Lung (tissue), 12 donors: ENCODE results near the gene GRIP2. TPM values are rescaled to one million over a fixed set of nuclear protein-coding genes. Genes with fewer than 3 reads are reported as not detected.

ENCODE experiments used
- ATAC-seq: fragments of 200-7000 bp; cut with Tn5 transposase; one replicate; pipeline ENCODE4 v1.9.1; 2020; ENCODE audit warnings: moderate number of reproducible peaks; ENCODE audit not compliant: insufficient read depth, low FRiP score
- DNase-seq, 3 donors: peaks; one replicate each; pipeline ENCODE4 v3.0.0-alpha.2; 2013 to 2017
- H3K27ac ChIP-seq, 2 donors: one replicate each; pipeline ENCODE4 v1.5.1; 2013; ENCODE audit warnings: mild to moderate bottlenecking in 2 of 2, moderate library complexity in 2 of 2, control low read depth in 1 of 2, inconsistent platforms in 1 of 2, low read depth in 1 of 2, low read length in 1 of 2
- H3K27me3 ChIP-seq, 3 donors: one replicate each; pipeline ENCODE4 v1.5.1; 2013; ENCODE audit warnings: low read length in 2 of 3; ENCODE audit not compliant: control insufficient read depth in 3 of 3, insufficient read depth in 3 of 3
- H3K36me3 ChIP-seq, 4 donors: one replicate each; pipeline ENCODE4 v1.5.1; 2013; ENCODE audit warnings: low read length in 4 of 4, mild to moderate bottlenecking in 1 of 4, moderate library complexity in 1 of 4; ENCODE audit not compliant: control insufficient read depth in 4 of 4, insufficient read depth in 4 of 4
- H3K4me1 ChIP-seq, 5 donors: one replicate each; pipeline ENCODE4 v1.5.1; 2013; ENCODE audit warnings: low read length in 5 of 5, mild to moderate bottlenecking in 2 of 5, moderate library complexity in 1 of 5; ENCODE audit not compliant: control insufficient read depth in 5 of 5, insufficient read depth in 5 of 5
- H3K4me3 ChIP-seq: one replicate; pipeline ENCODE4 v1.5.1; 2013; ENCODE audit warnings: mild to moderate bottlenecking, control low read depth, moderate library complexity
- H3K9ac ChIP-seq, 2 donors: one replicate each; pipeline ENCODE4 v1.5.1; 2013; ENCODE audit warnings: low read length in 2 of 2, control low read depth in 1 of 2; ENCODE audit not compliant: insufficient read depth in 1 of 2
- H3K9me3 ChIP-seq, 4 donors: one replicate each; pipeline ENCODE4 v1.5.1; 2013; ENCODE audit warnings: low read length in 3 of 4, mild to moderate bottlenecking in 1 of 4, moderate library complexity in 1 of 4; ENCODE audit not compliant: control insufficient read depth in 4 of 4, insufficient read depth in 3 of 4
- WGBS, 2 donors: extraction: QIAGEN DNeasy Blood & Tissue Kit; methylation state at CpG; one replicate each; pipeline ENCODE4 v1.1.7; 2013; 5-methylcytosine and 5-hydroxymethylcytosine counted together
- polyA plus RNA-seq, 2 donors: library from polyadenylated mRNA; stranded (reverse); fragments of 200-250 nt; gene quantifications; one replicate each; pipeline ENCODE4 v1.2.1, GENCODE V29; 2013
- total RNA-seq, 2 donors: library from RNA; depleted of rRNA in 1 of 2; stranded (reverse); fragments of >200 nt in 1 of 2; gene quantifications; one replicate each; pipeline ENCODE4 v1.2.1, GENCODE V29; 2014 to 2021
- TF ChIP-seq, protein P1 (sequence below): IDR thresholded peaks from 2 replicates; pipeline ENCODE4 v1.5.1; 2012; ENCODE audit warnings: mild to moderate bottlenecking; ENCODE audit errors: control extremely low read depth, extremely low read depth
- donor health status: control.
- donor health status: control.
- donor health status: Bipolar disorder and iron deficiency.
- donor health status: healthy.
- donor health status: DM: yes; HTN: yes; CAD: no.

Gene GRIP2
- total and polyA plus RNA-seq, 4 donors: 0.05 to 1.2 (median 0.64) TPM

DNA sequence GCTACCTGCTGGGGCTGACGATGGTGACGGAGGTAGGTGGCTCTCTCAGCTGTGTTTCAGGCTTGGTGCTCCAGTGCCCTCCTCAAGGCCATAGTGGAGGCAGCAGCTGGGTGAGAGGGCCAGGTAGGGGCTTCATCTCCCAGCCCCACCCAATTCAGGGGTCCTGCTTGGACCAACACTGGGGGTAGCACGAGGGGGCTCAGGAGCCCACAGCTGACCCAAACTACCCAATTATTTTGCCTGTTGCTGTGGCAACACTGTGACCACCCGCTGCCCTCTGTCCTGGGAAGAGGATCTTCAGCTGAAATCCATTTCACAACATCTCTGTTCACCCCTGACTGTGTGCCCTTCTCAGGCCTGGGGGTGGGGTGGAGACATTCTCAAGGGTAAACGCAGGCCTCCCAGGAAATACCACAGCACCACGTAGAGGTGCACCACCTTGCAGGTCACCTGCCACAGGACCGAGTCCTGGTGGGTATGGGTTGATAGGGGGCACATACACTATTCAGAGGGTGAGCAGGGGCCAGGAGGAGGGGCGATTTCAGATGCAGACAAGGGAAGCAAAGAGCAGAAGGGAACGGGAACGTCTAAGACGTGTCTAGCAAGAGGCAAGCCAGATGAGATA, 62.7 kb downstream of the GRIP2 start:
- DNase-seq (no peak), ATAC-seq (no peak)
- 95 to 96% methylated on average over 11 of the region's 11 CpGs for WGBS, 2 donors
- H3K27ac ChIP-seq: no peak overlapping the region
- H3K36me3 ChIP-seq: peaks cover 7 to 51% (median 44%) of the 10 kb centered on the region in 4 donors
- H3K4me3 ChIP-seq: no peak overlapping the region
- H3K4me1 ChIP-seq: peaks cover 2 to 17% (median 5%) of the 10 kb centered on the region in 5 donors
- no peak overlapping the region for H3K9ac ChIP-seq
- TF ChIP-seq, protein P1, sequence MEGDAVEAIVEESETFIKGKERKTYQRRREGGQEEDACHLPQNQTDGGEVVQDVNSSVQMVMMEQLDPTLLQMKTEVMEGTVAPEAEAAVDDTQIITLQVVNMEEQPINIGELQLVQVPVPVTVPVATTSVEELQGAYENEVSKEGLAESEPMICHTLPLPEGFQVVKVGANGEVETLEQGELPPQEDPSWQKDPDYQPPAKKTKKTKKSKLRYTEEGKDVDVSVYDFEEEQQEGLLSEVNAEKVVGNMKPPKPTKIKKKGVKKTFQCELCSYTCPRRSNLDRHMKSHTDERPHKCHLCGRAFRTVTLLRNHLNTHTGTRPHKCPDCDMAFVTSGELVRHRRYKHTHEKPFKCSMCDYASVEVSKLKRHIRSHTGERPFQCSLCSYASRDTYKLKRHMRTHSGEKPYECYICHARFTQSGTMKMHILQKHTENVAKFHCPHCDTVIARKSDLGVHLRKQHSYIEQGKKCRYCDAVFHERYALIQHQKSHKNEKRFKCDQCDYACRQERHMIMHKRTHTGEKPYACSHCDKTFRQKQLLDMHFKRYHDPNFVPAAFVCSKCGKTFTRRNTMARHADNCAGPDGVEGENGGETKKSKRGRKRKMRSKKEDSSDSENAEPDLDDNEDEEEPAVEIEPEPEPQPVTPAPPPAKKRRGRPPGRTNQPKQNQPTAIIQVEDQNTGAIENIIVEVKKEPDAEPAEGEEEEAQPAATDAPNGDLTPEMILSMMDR: no peak
- H3K27me3 ChIP-seq: no peaks in the 10 kb centered on the region
- peaks cover 0 to 1% (median 0%) of the 10 kb centered on the region in 4 donors for H3K9me3 ChIP-seq

GRCh38 chr3:14476583-14477265, 63.4 kb downstream of the GRIP2 start:
- Histone ChIP-seq H3K4me1 (peaks cover 2 to 10% (median 4%) of the 10 kb centered on the region in 5 donors), H3K27ac (no peak overlapping the region), H3K9me3 (peaks cover 0 to 1% (median 0%) of the 10 kb centered on the region in 4 donors), H3K36me3 (peaks cover 14 to 51% (median 42%) of the 10 kb centered on the region in 4 donors), H3K9ac (no peak overlapping the region), H3K27me3 (no peaks in the 10 kb centered on the region), H3K4me3 (no peak overlapping the region)
- DNase-seq (no peak), ATAC-seq (no peak)
- TF ChIP-seq, protein P1: no peak
- WGBS, 2 donors: 93 to 95% methylated on average over 13 of the region's 13 CpGs

GRCh38 chr3:14475621-14476020, 64.5 kb downstream of the GRIP2 start:
- TF ChIP-seq, protein P1: no peak
- Histone ChIP-seq H3K27ac (no peak overlapping the region), H3K9ac (no peak overlapping the region), H3K4me1 (peaks cover 0 to 9% (median 2%) of the 10 kb centered on the region in 5 donors), H3K27me3 (no peaks in the 10 kb centered on the region), H3K9me3 (peaks cover 0 to under 1% (median 0%) of the 10 kb centered on the region in 4 donors), H3K4me3 (no peak overlapping the region), H3K36me3 (peaks cover 14 to 42% (median 38%) of the 10 kb centered on the region in 4 donors)
- WGBS, 2 donors: 89 to 91% methylated on average over 7 of the region's 7 CpGs
- no peak for DNase-seq
- no peak for ATAC-seq
